Lower lobe of right lung (tissue), 2 donors: ENCODE data around the gene TMEM41A. TPM values are rescaled to one million over a fixed set of nuclear protein-coding genes. Genes with fewer than 3 reads are reported as not detected.

Experiments
- ATAC-seq, 2 donors: fragments of 200-7000 bp; cut with Tn5 transposase; one replicate each; pipeline ENCODE4 v1.9.1; 2020 to 2022; ENCODE audit warnings: mild to moderate bottlenecking in 2 of 2, moderate library complexity in 2 of 2
- DNase-seq: peaks from one replicate; pipeline ENCODE4 v3.0.0-alpha.2; 2020
- H3K27ac ChIP-seq: fragments of 200-600 bp; one replicate; pipeline ENCODE4 v1.8.0; 2022
- H3K27me3 ChIP-seq: fragments of 200-600 bp; one replicate; pipeline ENCODE4 v1.8.0; 2022; ENCODE audit warnings: low read depth
- H3K36me3 ChIP-seq: fragments of 200-600 bp; one replicate; pipeline ENCODE4 v1.8.0; 2022; ENCODE audit warnings: mild to moderate bottlenecking
- H3K4me1 ChIP-seq: fragments of 200-600 bp; one replicate; pipeline ENCODE4 v1.8.0; 2022
- H3K4me3 ChIP-seq: fragments of 200-600 bp; one replicate; pipeline ENCODE4 v1.8.0; 2022; ENCODE audit warnings: mild to moderate bottlenecking
- H3K9me3 ChIP-seq: fragments of 200-600 bp; one replicate; pipeline ENCODE4 v1.8.0; 2022
- CTCF ChIP-seq: fragments of 200-600 bp; IDR thresholded peaks from one replicate; pipeline ENCODE4 v1.8.0; 2022; ENCODE audit warnings: antibody characterized with exemption, mild to moderate bottlenecking
- intact Hi-C: fragments of 100-400 bp; cut with DNase I; formaldehyde crosslinking; loops from one replicate; pipeline ENCODE4 v1.11.0; 2022
- total RNA-seq: library from RNA; stranded (reverse); fragmentation: NEBNext Ultra II Directional; extraction: Animal tissue kit (Norgen Biotek cat#: 25700); gene quantifications from one replicate; pipeline ENCODE4 v1.2.1, GENCODE V29; 2021
- donor health status: DM: no; HTN: yes; CAD: no; lungs with severe emphysema.

The TMEM41A gene
- total RNA-seq, 1 donor from 2014 or later, result 24.0 TPM

GRCh38 chr3:185507883-185508282, 9.0 kb upstream of the TMEM41A start:
- DNase-seq (no peak), ATAC-seq (no peak)
- Histone ChIP-seq H3K27me3 (no peaks in the 10 kb centered on the region), H3K27ac (no peak overlapping the region), H3K4me1 (no peaks in the 10 kb centered on the region), H3K4me3 (no peak overlapping the region), H3K36me3 (peaks cover 22% of the 10 kb centered on the region), H3K9me3 (no peaks in the 10 kb centered on the region)
- intact Hi-C loops, result no loop called here
- no peak for TF ChIP-seq CTCF

GRCh38 chr3:185504636-185505035, 5.8 kb upstream of the TMEM41A start:
- TF ChIP-seq CTCF, result no peak
- DNase-seq (no peak), ATAC-seq (peak; percentile 55 to 79)
- Histone ChIP-seq H3K36me3 (peaks cover 13% of the 10 kb centered on the region), H3K9me3 (no peaks in the 10 kb centered on the region), H3K27me3 (no peaks in the 10 kb centered on the region), H3K4me3 (no peak overlapping the region), H3K27ac (no peak overlapping the region), H3K4me1 (no peaks in the 10 kb centered on the region)
- intact Hi-C loops, result no loop called here

GRCh38 chr3:185503521-185503920, 4.7 kb upstream of the TMEM41A start:
- no peak overlapping the region for H3K27ac ChIP-seq
- intact Hi-C loops, result no loop called here
- ATAC-seq, result no peak

GRCh38 chr3:185502987-185503386, 4.2 kb upstream of the TMEM41A start:
- H3K27me3 ChIP-seq, result no peaks in the 10 kb centered on the region
- ATAC-seq, result no peak
- no peak for TF ChIP-seq CTCF
- no peak overlapping the region for H3K27ac ChIP-seq
- intact Hi-C loops, result no loop called here
- DNase-seq, result no peak
- H3K9me3 ChIP-seq, result no peaks in the 10 kb centered on the region
- H3K4me3 ChIP-seq, result no peak overlapping the region
- peaks cover 5% of the 10 kb centered on the region for H3K36me3 ChIP-seq
- H3K4me1 ChIP-seq, result no peaks in the 10 kb centered on the region

More at GRCh38 chr3:185503521-185503920, 4.7 kb upstream of the TMEM41A start:
- Histone ChIP-seq H3K4me1 (no peaks in the 10 kb centered on the region), H3K36me3 (peaks cover 9% of the 10 kb centered on the region), H3K4me3 (no peak overlapping the region), H3K9me3 (no peaks in the 10 kb centered on the region), H3K27me3 (no peaks in the 10 kb centered on the region)
- TF ChIP-seq CTCF, result no peak
- DNase-seq, result no peak

- no peaks in the 10 kb centered on the region for H3K4me1 ChIP-seq
- no peak for ATAC-seq
- intact Hi-C loops, result no loop called here
- no peak overlapping the region for H3K4me3 ChIP-seq
- H3K9me3 ChIP-seq, result no peaks in the 10 kb centered on the region
- no peaks in the 10 kb centered on the region for H3K27me3 ChIP-seq
- H3K36me3 ChIP-seq, result peaks cover 78% of the 10 kb centered on the region
- TF ChIP-seq CTCF, result no peak
- no peak overlapping the region for H3K27ac ChIP-seq
- no peak for DNase-seq
Measured at GRCh38 chr3:185490241-185490640, 8.6 kb downstream of the TMEM41A start.

GRCh38 chr3:185489462-185489861, 9.4 kb downstream of the TMEM41A start:
- no peak overlapping the region for H3K4me3 ChIP-seq
- no peaks in the 10 kb centered on the region for H3K9me3 ChIP-seq
- peaks cover 70% of the 10 kb centered on the region for H3K36me3 ChIP-seq
- peak; percentile 62 to 64 for ATAC-seq
- H3K27me3 ChIP-seq, result no peaks in the 10 kb centered on the region
- H3K27ac ChIP-seq, result no peak overlapping the region
- no peak for TF ChIP-seq CTCF
- no peaks in the 10 kb centered on the region for H3K4me1 ChIP-seq
- intact Hi-C loops, result no loop called here
- no peak for DNase-seq
